Colonic mucosa (tissue), 4 donors: ENCODE measurements around the gene SLC10A3. TPM values are rescaled to one million over a fixed set of nuclear protein-coding genes. Genes with fewer than 3 reads are reported as not detected.

Experiments used
- DNase-seq: peaks from one replicate; pipeline ENCODE4 v3.0.0-alpha.2; 2020
- H3K27ac ChIP-seq: fragments of 200-600 bp; one replicate; pipeline ENCODE4 v1.8.0; 2021
- H3K27me3 ChIP-seq: fragments of 200-600 bp; one replicate; pipeline ENCODE4 v1.8.0; 2021
- H3K36me3 ChIP-seq: fragments of 200-600 bp; one replicate; pipeline ENCODE4 v1.8.0; 2021
- H3K4me1 ChIP-seq: fragments of 200-600 bp; one replicate; pipeline ENCODE4 v1.8.0; 2021; ENCODE audit warnings: mild to moderate bottlenecking
- H3K4me3 ChIP-seq: fragments of 200-600 bp; one replicate; pipeline ENCODE4 v1.8.0; 2021
- H3K9ac ChIP-seq, 2 donors: one replicate each; pipeline ENCODE4 v1.7.0; 2013; ENCODE audit warnings: control low read depth in 2 of 2, low read depth in 2 of 2, low read length in 2 of 2
- H3K9me3 ChIP-seq: fragments of 200-600 bp; one replicate; pipeline ENCODE4 v1.8.0; 2021
- intact Hi-C: fragments of 100-400 bp; cut with DNase I; formaldehyde crosslinking; loops from one replicate; pipeline ENCODE4 v1.14.1; 2022
- total RNA-seq, 2 donors: library from RNA; stranded (reverse); fragmentation: NEBNext Ultra II Directional in 1 of 2; extraction: Animal tissue kit (Norgen Biotek cat#: 25700) in 1 of 2; gene quantifications; one replicate each; pipeline ENCODE4 v1.2.1, GENCODE V29; 2021
- TF ChIP-seq, protein P1 (sequence below): fragments of 200-600 bp; IDR thresholded peaks from one replicate; pipeline ENCODE4 v1.8.0; 2022; ENCODE audit warnings: antibody characterized with exemption, mild to moderate bottlenecking
- donor health status: healthy.
- donor health status: DM: no; HTN: no; CAD: no.
- donor health status: DM: no; HTN: no; CAD: no.

SLC10A3 gene
- total RNA-seq, 2 donors from 2014 or later, result 23.0 to 24.5 TPM

DNA sequence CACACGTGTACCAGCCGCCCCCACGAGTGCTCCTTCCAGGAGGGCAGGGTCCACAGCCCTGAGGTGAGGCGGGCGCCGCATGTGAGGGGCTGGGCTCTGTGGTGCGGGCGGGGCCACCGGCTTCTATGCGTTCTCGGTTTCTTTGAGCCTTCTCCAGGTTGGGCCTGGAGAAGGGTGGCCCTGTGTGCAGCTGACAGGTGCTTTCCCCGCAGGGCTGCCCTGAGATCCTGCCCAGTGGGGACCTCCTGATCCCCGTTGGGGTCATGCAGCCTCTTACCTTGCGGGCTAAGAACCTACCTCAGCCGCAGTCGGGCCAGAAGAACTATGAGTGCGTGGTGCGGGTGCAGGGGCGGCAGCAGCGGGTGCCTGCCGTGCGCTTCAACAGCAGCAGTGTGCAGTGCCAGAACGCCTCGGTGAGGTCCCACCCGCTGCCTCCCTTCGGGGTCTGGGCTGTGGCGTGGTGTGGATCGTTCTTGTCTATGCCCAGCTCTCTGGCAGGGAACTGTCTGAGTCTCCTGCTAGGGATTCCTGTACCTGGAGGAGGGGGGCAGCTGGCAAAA lies 25.5 kb downstream of the SLC10A3 start:
- intact Hi-C loops, result no loop called here
- Histone ChIP-seq H3K4me1 (no peaks in the 10 kb centered on the region), H3K27me3 (no peaks in the 10 kb centered on the region), H3K4me3 (no peak overlapping the region), H3K9me3 (no peaks in the 10 kb centered on the region), H3K36me3 (no peaks in the 10 kb centered on the region), H3K9ac (no peak overlapping the region), H3K27ac (no peak overlapping the region)
- TF ChIP-seq, protein P1, sequence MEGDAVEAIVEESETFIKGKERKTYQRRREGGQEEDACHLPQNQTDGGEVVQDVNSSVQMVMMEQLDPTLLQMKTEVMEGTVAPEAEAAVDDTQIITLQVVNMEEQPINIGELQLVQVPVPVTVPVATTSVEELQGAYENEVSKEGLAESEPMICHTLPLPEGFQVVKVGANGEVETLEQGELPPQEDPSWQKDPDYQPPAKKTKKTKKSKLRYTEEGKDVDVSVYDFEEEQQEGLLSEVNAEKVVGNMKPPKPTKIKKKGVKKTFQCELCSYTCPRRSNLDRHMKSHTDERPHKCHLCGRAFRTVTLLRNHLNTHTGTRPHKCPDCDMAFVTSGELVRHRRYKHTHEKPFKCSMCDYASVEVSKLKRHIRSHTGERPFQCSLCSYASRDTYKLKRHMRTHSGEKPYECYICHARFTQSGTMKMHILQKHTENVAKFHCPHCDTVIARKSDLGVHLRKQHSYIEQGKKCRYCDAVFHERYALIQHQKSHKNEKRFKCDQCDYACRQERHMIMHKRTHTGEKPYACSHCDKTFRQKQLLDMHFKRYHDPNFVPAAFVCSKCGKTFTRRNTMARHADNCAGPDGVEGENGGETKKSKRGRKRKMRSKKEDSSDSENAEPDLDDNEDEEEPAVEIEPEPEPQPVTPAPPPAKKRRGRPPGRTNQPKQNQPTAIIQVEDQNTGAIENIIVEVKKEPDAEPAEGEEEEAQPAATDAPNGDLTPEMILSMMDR, result no peak
- DNase-seq, result no peak

DNA sequence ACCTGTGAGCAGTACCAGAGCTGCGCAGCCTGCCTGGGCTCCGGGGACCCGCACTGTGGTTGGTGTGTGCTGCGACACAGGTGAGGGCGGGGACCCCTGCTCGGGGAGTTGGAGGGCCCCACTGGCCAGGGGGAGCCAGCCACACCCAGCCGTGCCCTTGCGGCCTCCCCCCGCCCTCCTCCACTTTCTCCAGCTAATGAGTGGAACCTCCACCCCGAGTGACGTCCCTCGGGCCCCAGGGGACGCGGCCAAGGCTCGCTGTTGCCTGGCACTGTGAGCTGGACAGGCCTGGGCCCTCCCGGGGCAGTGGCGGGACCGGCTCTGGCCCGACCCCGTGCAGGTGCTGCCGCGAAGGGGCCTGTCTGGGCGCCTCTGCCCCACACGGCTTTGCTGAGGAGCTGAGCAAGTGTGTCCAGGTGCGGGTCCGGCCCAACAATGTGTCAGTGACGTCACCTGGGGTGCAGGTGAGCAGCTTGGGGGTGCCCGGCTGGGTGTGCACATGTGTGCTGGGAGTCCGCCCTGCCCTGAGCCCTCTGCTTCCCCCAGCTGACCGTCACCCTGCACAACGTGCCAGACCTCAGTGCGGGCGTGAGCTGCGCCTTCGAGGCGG lies 26.7 kb downstream of the SLC10A3 start:
- Histone ChIP-seq H3K27ac (no peak overlapping the region), H3K4me1 (no peaks in the 10 kb centered on the region), H3K9ac (no peak overlapping the region), H3K4me3 (no peak overlapping the region), H3K36me3 (no peaks in the 10 kb centered on the region), H3K27me3 (no peaks in the 10 kb centered on the region), H3K9me3 (no peaks in the 10 kb centered on the region)
- TF ChIP-seq, protein P1, result no peak
- DNase-seq, result no peak
- intact Hi-C loops, result no loop called here

GRCh38 chrX:154462396-154462795 lies 28.0 kb downstream of the SLC10A3 start:
- H3K4me1 ChIP-seq, result no peaks in the 10 kb centered on the region
- TF ChIP-seq, protein P1, result no peak
- intact Hi-C loops, result no loop called here
- DNase-seq, result no peak
- no peaks in the 10 kb centered on the region for H3K9me3 ChIP-seq
- no peak overlapping the region for H3K4me3 ChIP-seq
- H3K36me3 ChIP-seq, result no peaks in the 10 kb centered on the region
- no peaks in the 10 kb centered on the region for H3K27me3 ChIP-seq
- H3K27ac ChIP-seq, result no peak overlapping the region
- H3K9ac ChIP-seq, result no peak overlapping the region

- intact Hi-C loops, result no loop called here
- Histone ChIP-seq H3K27me3 (peaks cover 6% of the 10 kb centered on the region), H3K27ac (no peak overlapping the region), H3K9ac (no peak overlapping the region), H3K4me1 (no peaks in the 10 kb centered on the region), H3K36me3 (no peaks in the 10 kb centered on the region), H3K9me3 (no peaks in the 10 kb centered on the region), H3K4me3 (no peak overlapping the region)
- no peak for DNase-seq
- TF ChIP-seq, protein P1, result no peak
These were observed 30.1 kb downstream of the SLC10A3 start for GRCh38 chrX:154460326-154460725.

- intact Hi-C loops, result no loop called here
- DNase-seq, result no peak
These were observed 30.6 kb downstream of the SLC10A3 start for GRCh38 chrX:154459832-154460231.

More at GRCh38 chrX:154459832-154460231, 30.6 kb downstream of the SLC10A3 start:
- TF ChIP-seq, protein P1, result no peak
- peaks cover 6% of the 10 kb centered on the region for H3K27me3 ChIP-seq
- H3K9ac ChIP-seq, result no peak overlapping the region
- H3K36me3 ChIP-seq, result no peaks in the 10 kb centered on the region
- no peaks in the 10 kb centered on the region for H3K4me1 ChIP-seq
- H3K4me3 ChIP-seq, result peak overlapping the region; percentile 66
- no peak overlapping the region for H3K27ac ChIP-seq
- no peaks in the 10 kb centered on the region for H3K9me3 ChIP-seq
